ENCODE measurements around the gene CDK13.
"Not testable (repeated sequence)": the region's sequence is repeated elsewhere in the genome, so short reads cannot be mapped to it uniquely, and the experiment has no call there.

The CDK13 gene

GRCh38 chr7:40105879-40106473 is 155.9 kb downstream of the CDK13 start:
- Histone ChIP-seq H3K4me2 (ENCODE audit: low read depth, low read length) (no peak overlapping the region), H3K4me3 (ENCODE audit: low read length) (no peak overlapping the region), H3K4me1 (ENCODE audit: low read length) (no peaks in the 10 kb centered on the region), H3K27ac (ENCODE audit: low read length) (no peak overlapping the region), H3F3A (ENCODE audit: insufficient read depth, low read length) (no peaks in the 10 kb centered on the region), H2AFZ (ENCODE audit: low read length) (no peak overlapping the region), H4K20me1 (ENCODE audit: insufficient read depth, low read length) (no peaks in the 10 kb centered on the region), H3K79me2 (ENCODE audit: low read length) (no peaks in the 10 kb centered on the region), H3K9ac (ENCODE audit: low read length) (no peak overlapping the region), H3K9me2 (replicated peaks; ENCODE audit: insufficient read depth, low read length) (no peaks in the 10 kb centered on the region), H3K9me3 (replicated peaks; ENCODE audit: insufficient read depth, low read length) (no peaks in the 10 kb centered on the region), H3K36me3 (replicated peaks; ENCODE audit: insufficient read depth, low read length) (no peaks in the 10 kb centered on the region), H3K27me3 (replicated peaks; ENCODE audit: insufficient read depth, low read length) (no peaks in the 10 kb centered on the region)
- no peak for DNase-seq
- TF ChIP-seq EZH2 (optimal IDR thresholded peaks at IDR 0.05; ENCODE audit: low read depth, low read length) (no peak), EZH2phosphoT487 (IDR thresholded peaks at IDR 0.05; ENCODE audit: low read length) (no peak)
- TF ChIP-seq, protein P1, sequence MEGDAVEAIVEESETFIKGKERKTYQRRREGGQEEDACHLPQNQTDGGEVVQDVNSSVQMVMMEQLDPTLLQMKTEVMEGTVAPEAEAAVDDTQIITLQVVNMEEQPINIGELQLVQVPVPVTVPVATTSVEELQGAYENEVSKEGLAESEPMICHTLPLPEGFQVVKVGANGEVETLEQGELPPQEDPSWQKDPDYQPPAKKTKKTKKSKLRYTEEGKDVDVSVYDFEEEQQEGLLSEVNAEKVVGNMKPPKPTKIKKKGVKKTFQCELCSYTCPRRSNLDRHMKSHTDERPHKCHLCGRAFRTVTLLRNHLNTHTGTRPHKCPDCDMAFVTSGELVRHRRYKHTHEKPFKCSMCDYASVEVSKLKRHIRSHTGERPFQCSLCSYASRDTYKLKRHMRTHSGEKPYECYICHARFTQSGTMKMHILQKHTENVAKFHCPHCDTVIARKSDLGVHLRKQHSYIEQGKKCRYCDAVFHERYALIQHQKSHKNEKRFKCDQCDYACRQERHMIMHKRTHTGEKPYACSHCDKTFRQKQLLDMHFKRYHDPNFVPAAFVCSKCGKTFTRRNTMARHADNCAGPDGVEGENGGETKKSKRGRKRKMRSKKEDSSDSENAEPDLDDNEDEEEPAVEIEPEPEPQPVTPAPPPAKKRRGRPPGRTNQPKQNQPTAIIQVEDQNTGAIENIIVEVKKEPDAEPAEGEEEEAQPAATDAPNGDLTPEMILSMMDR (IDR thresholded peaks at IDR 0.05; ENCODE audit: low read length) = no peak

GRCh38 chr7:40115936-40116335 is 165.9 kb downstream of the CDK13 start:
- Histone ChIP-seq H3K4me1 (ENCODE audit: low read length) (no peaks in the 10 kb centered on the region), H3K9ac (ENCODE audit: low read length) (no peak overlapping the region), H3K9me2 (replicated peaks; ENCODE audit: insufficient read depth, low read length) (no peaks in the 10 kb centered on the region), H4K20me1 (ENCODE audit: insufficient read depth, low read length) (no peaks in the 10 kb centered on the region), H3K27me3 (replicated peaks; ENCODE audit: insufficient read depth, low read length) (no peaks in the 10 kb centered on the region), H3K27ac (ENCODE audit: low read length) (no peak overlapping the region), H3K4me3 (ENCODE audit: low read length) (no peak overlapping the region), H3K79me2 (ENCODE audit: low read length) (no peaks in the 10 kb centered on the region), H3K9me3 (replicated peaks; ENCODE audit: insufficient read depth, low read length) (no peaks in the 10 kb centered on the region), H3K36me3 (replicated peaks; ENCODE audit: insufficient read depth, low read length) (no peaks in the 10 kb centered on the region), H2AFZ (ENCODE audit: low read length) (no peak overlapping the region), H3F3A (ENCODE audit: insufficient read depth, low read length) (no peaks in the 10 kb centered on the region), H3K4me2 (ENCODE audit: low read depth, low read length) (no peak overlapping the region)
- TF ChIP-seq, protein P1 (IDR thresholded peaks at IDR 0.05; ENCODE audit: low read length) = no peak
- TF ChIP-seq EZH2phosphoT487 (IDR thresholded peaks at IDR 0.05; ENCODE audit: low read length) (no peak), EZH2 (optimal IDR thresholded peaks at IDR 0.05; ENCODE audit: low read depth, low read length) (no peak)
- no peak for DNase-seq

DNA sequence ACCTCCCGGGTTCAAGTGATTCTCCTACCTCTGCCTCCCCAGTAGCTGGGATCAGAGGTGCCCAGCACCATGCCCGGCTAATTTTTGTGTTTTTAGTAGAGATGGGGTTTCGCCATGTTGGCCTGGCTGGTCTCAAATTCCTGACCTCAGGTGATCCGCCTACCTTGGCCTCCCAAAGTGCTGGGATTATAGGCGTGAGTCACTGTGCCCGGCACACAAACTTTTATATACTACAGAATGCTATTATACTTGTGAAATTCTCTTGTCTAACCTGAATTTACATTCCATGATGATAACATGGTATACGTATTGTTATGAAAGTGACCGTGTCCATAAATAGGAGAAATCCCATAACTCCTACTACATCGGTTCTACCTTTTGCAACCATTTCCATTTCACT is 167.1 kb downstream of the CDK13 start:
- DNase-seq; H3K9ac ChIP-seq (ENCODE audit: low read length); H3K4me3 ChIP-seq (ENCODE audit: low read length); H2AFZ ChIP-seq (ENCODE audit: low read length); H4K20me1 ChIP-seq (ENCODE audit: insufficient read depth, low read length); H3K4me2 ChIP-seq (ENCODE audit: low read depth, low read length); H3K4me1 ChIP-seq (ENCODE audit: low read length); H3K27ac ChIP-seq (ENCODE audit: low read length); H3K27me3 ChIP-seq (replicated peaks; ENCODE audit: insufficient read depth, low read length); H3K9me3 ChIP-seq (replicated peaks; ENCODE audit: insufficient read depth, low read length); H3F3A ChIP-seq (ENCODE audit: insufficient read depth, low read length); H3K36me3 ChIP-seq (replicated peaks; ENCODE audit: insufficient read depth, low read length); H3K9me2 ChIP-seq (replicated peaks; ENCODE audit: insufficient read depth, low read length); H3K79me2 ChIP-seq (ENCODE audit: low read length): not testable (repeated sequence)

- H3K9me3 ChIP-seq (replicated peaks; ENCODE audit: insufficient read depth, low read length); H3K27ac ChIP-seq (ENCODE audit: low read length); H3F3A ChIP-seq (ENCODE audit: insufficient read depth, low read length); H3K4me2 ChIP-seq (ENCODE audit: low read depth, low read length); H2AFZ ChIP-seq (ENCODE audit: low read length); H4K20me1 ChIP-seq (ENCODE audit: insufficient read depth, low read length); H3K27me3 ChIP-seq (replicated peaks; ENCODE audit: insufficient read depth, low read length); H3K79me2 ChIP-seq (ENCODE audit: low read length); H3K4me3 ChIP-seq (ENCODE audit: low read length); H3K9me2 ChIP-seq (replicated peaks; ENCODE audit: insufficient read depth, low read length); DNase-seq; H3K36me3 ChIP-seq (replicated peaks; ENCODE audit: insufficient read depth, low read length); H3K4me1 ChIP-seq (ENCODE audit: low read length); H3K9ac ChIP-seq (ENCODE audit: low read length): not testable (repeated sequence)
Observed at GRCh38 chr7:40118201-40118600, 168.1 kb downstream of the CDK13 start.
